Endothelial cell of umbilical vein (primary cell): Measurements from ENCODE around the gene TTL. TPM values are rescaled to one million over a fixed set of nuclear protein-coding genes. Genes with fewer than 3 reads are reported as not detected.

ENCODE experiments used
- BruUV-seq: library from RNA; stranded (reverse); fragments of 400-500 nt; replicated peaks from 2 replicates; lab custom pipeline; 2021; lab: Mats Ljungman, UMichigan
- CTCF ChIA-PET: fragments of 300-600, 350-600 bp; sonication (Branson Sonifier 250); formaldehyde crosslinking; loops from one replicate; lab custom pipeline; 2021; ENCODE audit warnings: antibody characterized with exemption, inconsistent platforms; lab: Charles Lee
- POLR2A ChIA-PET: fragments of 300-600, 350-600 bp; sonication (Branson Sonifier 250); formaldehyde crosslinking; loops from one replicate; lab custom pipeline; 2021; ENCODE audit warnings: antibody characterized with exemption, inconsistent platforms; lab: Charles Lee
- DNase-seq: peaks from one replicate; pipeline ENCODE4 v3.0.0-alpha.2; 2011; ENCODE audit warnings: low read depth, low spot score
- FAIRE-seq: peaks from 2 replicates; lab custom pipeline; 2011; peaks lifted over from hg19 to GRCh38; lab: Jason Lieb, UNC
- H2AFZ ChIP-seq: 2 replicates; pipeline ENCODE4 v1.6.0; 2012; ENCODE audit warnings: low read depth, low read length, control low read depth, inconsistent platforms
- H3K27ac ChIP-seq: 2 replicates; pipeline ENCODE4 v1.5.1; 2011; ENCODE audit warnings: low read depth, mild to moderate bottlenecking, control low read depth, low read length, moderate library complexity; ENCODE audit not compliant: insufficient read depth
- H3K27me3 ChIP-seq, 2 experiments: 2 replicates each; pipeline versions ENCODE4 v1.6.0 to v1.6.1; 2011; ENCODE audit warnings: low read length in 2 of 2, mixed read lengths in 1 of 2; ENCODE audit not compliant: control insufficient read depth in 2 of 2, insufficient read depth in 2 of 2
- H3K36me3 ChIP-seq, 2 experiments: 2 replicates in 1 of 2; 3 replicates in 1 of 2; pipeline ENCODE4 v1.5.1; 2011; ENCODE audit warnings: low read length in 2 of 2, mild to moderate bottlenecking in 1 of 2, moderate library complexity in 1 of 2; ENCODE audit not compliant: control insufficient read depth in 2 of 2, insufficient read depth in 2 of 2; ENCODE audit errors: extremely low read depth in 1 of 2
- H3K4me1 ChIP-seq: 3 replicates; pipeline ENCODE4 v1.5.1; 2011; ENCODE audit warnings: mild to moderate bottlenecking, low read length; ENCODE audit not compliant: control insufficient read depth, insufficient read depth; ENCODE audit errors: extremely low read depth
- H3K4me2 ChIP-seq: 2 replicates; pipeline ENCODE4 v1.6.1; 2011; ENCODE audit warnings: low read length, control low read depth, mixed read lengths; ENCODE audit not compliant: insufficient read depth
- H3K4me3 ChIP-seq, 3 experiments: fragments of 200-600 bp in 1 of 3; sonication (generic), shearing (Covaris generic) in 1 of 3; replicated peaks in 1 of 3; 2 replicates each; pipeline ENCODE4 v1.5.1; 2011 to 2016; ENCODE audit warnings: control low read depth in 3 of 3, low read length in 3 of 3, mild to moderate bottlenecking in 2 of 3, inconsistent platforms in 1 of 3, low read depth in 1 of 3, moderate library complexity in 1 of 3; ENCODE audit not compliant: insufficient read depth in 1 of 3
- H3K79me2 ChIP-seq: 2 replicates; pipeline ENCODE4 v1.6.0; 2012; ENCODE audit warnings: low read length, inconsistent platforms; ENCODE audit not compliant: control insufficient read depth, insufficient read depth
- H3K9ac ChIP-seq: replicated peaks from 2 replicates; pipeline ENCODE3; 2011; ENCODE audit warnings: low read length, control low read depth; ENCODE audit not compliant: insufficient read depth; ENCODE audit errors: extremely low read depth
- H3K9me1 ChIP-seq: replicated peaks from 3 replicates; pipeline ENCODE4 v1.6.0; 2011; ENCODE audit warnings: mild to moderate bottlenecking, low read length; ENCODE audit not compliant: control insufficient read depth, insufficient read depth; ENCODE audit errors: extremely low read depth
- H3K9me3 ChIP-seq: replicated peaks from 2 replicates; pipeline ENCODE4 v1.5.1; 2012; ENCODE audit warnings: low read length, inconsistent platforms; ENCODE audit not compliant: control insufficient read depth, insufficient read depth
- H4K20me1 ChIP-seq: replicated peaks from 2 replicates; pipeline ENCODE3; 2011; ENCODE audit warnings: mild to moderate bottlenecking, low read length; ENCODE audit not compliant: control insufficient read depth, insufficient read depth; ENCODE audit errors: extremely low read depth
- EZH2 ChIP-seq: IDR thresholded peaks from 2 replicates; pipeline ENCODE4 v1.6.1; 2012; ENCODE audit warnings: borderline replicate concordance, low read depth, mild to moderate bottlenecking, moderate library complexity, low read length, inconsistent platforms; ENCODE audit not compliant: severe bottlenecking
- FOS ChIP-seq: IDR thresholded peaks from 2 replicates; pipeline ENCODE4 v1.6.1; 2011; ENCODE audit warnings: mild to moderate bottlenecking, low read length, moderate library complexity, borderline replicate concordance; ENCODE audit not compliant: insufficient read depth
- GATA2 ChIP-seq: IDR thresholded peaks from 2 replicates; pipeline ENCODE4 v1.7.0; 2011; ENCODE audit warnings: low read depth, mild to moderate bottlenecking, moderate library complexity, mixed read lengths, low read length; ENCODE audit not compliant: insufficient read length, insufficient read depth
- JUN ChIP-seq: IDR thresholded peaks from 2 replicates; pipeline ENCODE4 v1.6.1; 2011; ENCODE audit warnings: borderline replicate concordance, low read depth; ENCODE audit not compliant: insufficient read length, insufficient read depth
- MAX ChIP-seq: IDR thresholded peaks from 2 replicates; pipeline ENCODE4 v1.6.1; 2011; ENCODE audit not compliant: insufficient read depth, insufficient read length
- MYC ChIP-seq: IDR thresholded peaks from one replicate; pipeline ENCODE4 v1.6.1; 2011; ENCODE audit warnings: mild to moderate bottlenecking, low read depth, low read length
- POLR2A ChIP-seq: IDR thresholded peaks from 2 replicates; pipeline ENCODE4 v1.6.1; 2012; ENCODE audit warnings: low read depth, mild to moderate bottlenecking, control low read depth, low read length
- POLR2AphosphoS5 ChIP-seq: IDR thresholded peaks from 2 replicates; pipeline ENCODE4 v1.6.1; 2012; ENCODE audit warnings: low read depth, mild to moderate bottlenecking, control low read depth, low read length, moderate library complexity; ENCODE audit not compliant: insufficient read depth
- dilution Hi-C: fragments of 300-500 bp; cut with MboI; formaldehyde crosslinking; loops from one replicate; pipeline ENCODE4 v1.15.0; 2019; ENCODE audit warnings: low sequenced_read_pairs; ENCODE audit not compliant: extremely low pct_ligation_motif_present
- intact Hi-C: fragments of 100-400 bp; cut with micrococcal nuclease; formaldehyde crosslinking; loops from one replicate; pipeline ENCODE4 v1.10.0; 2022
- polyA plus RNA-seq, 4 experiments: library from polyadenylated mRNA; depleted of rRNA in 3 of 4; stranded (reverse) in 3 of 4; unstranded in 1 of 4; fragments of >200 nt; gene quantifications; 2 replicates each; pipeline versions ENCODE4 v1.2.1 to v1.2.3, GENCODE V29; 2011 to 2012; ENCODE audit warnings: missing spikeins in 1 of 4
- total RNA-seq: library from RNA; stranded (reverse); gene quantifications from 2 replicates; pipeline ENCODE4 v1.2.3, GENCODE V29; 2021
- TF ChIP-seq, protein P1 (sequence below), 2 donors: IDR thresholded peaks; 1 replicate in 1 of 2; 2 replicates in 1 of 2; pipeline ENCODE4 v1.5.1; 2011; ENCODE audit warnings: low read length in 2 of 2, mild to moderate bottlenecking in 2 of 2, moderate library complexity in 2 of 2, control low read depth in 1 of 2, inconsistent platforms in 1 of 2, low read depth in 1 of 2; ENCODE audit not compliant: insufficient read depth in 1 of 2; ENCODE audit errors: extremely low read depth in 1 of 2

TTL gene
- total and polyA plus RNA-seq, 2 donors (not counting 3 experiments of a cell fraction or from before 2014, with no cell fraction given), result 21.9 to 66.8 TPM

DNA sequence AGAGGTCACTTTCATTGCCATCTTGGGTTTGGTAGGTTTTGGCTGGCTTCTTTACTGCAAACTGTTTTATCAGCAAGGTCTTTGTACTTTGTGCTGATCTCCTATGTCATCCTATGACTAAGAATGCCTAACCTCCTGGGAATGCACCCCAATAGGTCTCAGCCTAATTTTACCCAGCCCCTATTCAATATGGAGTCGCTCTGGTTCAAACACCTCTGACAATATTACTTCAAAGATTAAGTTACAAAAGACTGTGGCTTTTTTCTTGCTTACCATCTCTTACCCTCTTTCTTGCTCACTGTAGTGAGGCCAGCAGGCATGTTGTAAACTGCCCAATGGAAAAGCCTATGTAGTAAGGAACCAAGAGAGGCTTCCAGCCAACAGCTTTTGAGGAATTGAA lies 30.6 kb upstream of the TTL start:
- dilution Hi-C loops (no loop called here), intact Hi-C loops (no loop called here)
- FAIRE-seq (no peak), DNase-seq (no peak)
- Histone ChIP-seq H3K4me1 (no peaks in the 10 kb centered on the region), H3K27me3 (peaks cover 0 to 4% of the 10 kb centered on the region in 2 experiments), H3K9ac (no peak overlapping the region), H3K9me1 (no peaks in the 10 kb centered on the region), H4K20me1 (no peaks in the 10 kb centered on the region), H3K4me3 (no peak overlapping the region), H3K9me3 (no peaks in the 10 kb centered on the region), H2AFZ (no peak overlapping the region), H3K4me2 (no peak overlapping the region), H3K79me2 (no peaks in the 10 kb centered on the region), H3K36me3 (no peaks in the 10 kb centered on the region), H3K27ac (no peak overlapping the region)
- TF ChIP-seq POLR2AphosphoS5, result no peak
- TF ChIP-seq MAX, result no peak
- no TSS peak for BruUV-seq
- ChIA-PET CTCF (interaction anchor here (1.4 kb wide), 1 partner anchor 12 kb away, joined by 3 read pairs; no protein-coding TSS in a partner anchor), POLR2A (no interaction called here)

DNA sequence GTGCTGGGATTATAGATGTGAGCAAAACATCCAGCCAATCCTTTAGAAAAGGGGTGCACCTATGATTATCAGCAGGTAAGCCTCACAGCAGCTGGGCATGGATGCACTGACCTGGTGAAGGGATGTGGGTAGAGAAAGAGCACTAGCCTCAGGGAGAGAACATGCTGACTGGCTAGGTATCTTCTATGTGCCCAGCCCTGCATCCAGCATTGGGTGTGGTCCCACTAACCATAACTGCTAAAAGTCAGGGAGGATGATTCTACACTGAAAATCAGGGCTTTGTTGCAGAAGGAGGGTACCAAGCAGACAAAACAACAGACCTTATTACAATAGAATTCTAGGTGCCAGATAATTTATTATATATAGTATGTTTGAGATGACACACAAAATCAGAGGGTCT lies 27.4 kb upstream of the TTL start:
- Histone ChIP-seq H3K4me1 (no peaks in the 10 kb centered on the region), H3K9me1 (no peaks in the 10 kb centered on the region), H2AFZ (no peak overlapping the region), H3K9ac (no peak overlapping the region), H3K27ac (no peak overlapping the region), H3K4me3 (no peak overlapping the region), H3K9me3 (no peaks in the 10 kb centered on the region), H4K20me1 (no peaks in the 10 kb centered on the region), H3K79me2 (no peaks in the 10 kb centered on the region), H3K4me2 (no peak overlapping the region), H3K27me3 (peaks cover 0 to 11% of the 10 kb centered on the region in 2 experiments), H3K36me3 (no peaks in the 10 kb centered on the region)
- TF ChIP-seq MAX (no peak), POLR2A (no peak), POLR2AphosphoS5 (no peak), JUN (no peak), FOS (no peak), GATA2 (no peak), EZH2 (no peak), MYC (no peak)
- TF ChIP-seq, protein P1, sequence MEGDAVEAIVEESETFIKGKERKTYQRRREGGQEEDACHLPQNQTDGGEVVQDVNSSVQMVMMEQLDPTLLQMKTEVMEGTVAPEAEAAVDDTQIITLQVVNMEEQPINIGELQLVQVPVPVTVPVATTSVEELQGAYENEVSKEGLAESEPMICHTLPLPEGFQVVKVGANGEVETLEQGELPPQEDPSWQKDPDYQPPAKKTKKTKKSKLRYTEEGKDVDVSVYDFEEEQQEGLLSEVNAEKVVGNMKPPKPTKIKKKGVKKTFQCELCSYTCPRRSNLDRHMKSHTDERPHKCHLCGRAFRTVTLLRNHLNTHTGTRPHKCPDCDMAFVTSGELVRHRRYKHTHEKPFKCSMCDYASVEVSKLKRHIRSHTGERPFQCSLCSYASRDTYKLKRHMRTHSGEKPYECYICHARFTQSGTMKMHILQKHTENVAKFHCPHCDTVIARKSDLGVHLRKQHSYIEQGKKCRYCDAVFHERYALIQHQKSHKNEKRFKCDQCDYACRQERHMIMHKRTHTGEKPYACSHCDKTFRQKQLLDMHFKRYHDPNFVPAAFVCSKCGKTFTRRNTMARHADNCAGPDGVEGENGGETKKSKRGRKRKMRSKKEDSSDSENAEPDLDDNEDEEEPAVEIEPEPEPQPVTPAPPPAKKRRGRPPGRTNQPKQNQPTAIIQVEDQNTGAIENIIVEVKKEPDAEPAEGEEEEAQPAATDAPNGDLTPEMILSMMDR (IDR thresholded peaks at IDR 0.05; ENCODE audit: extremely low read depth in 1 of 2, insufficient read depth in 1 of 2, low read depth in 1 of 2, low read length in 2 of 2), result no peak
- no peak for DNase-seq
- CTCF ChIA-PET, result interaction anchor here (1.4 kb wide), 1 partner anchor 19 kb away, joined by 4 read pairs; no protein-coding TSS in a partner anchor
- POLR2A ChIA-PET, result no interaction called here
- BruUV-seq, result no TSS peak
- no peak for FAIRE-seq
- dilution Hi-C loops (no loop called here), intact Hi-C loops (no loop called here)
